ENCODE data around the gene CDC23.
"Not testable (repeated sequence)": the region's sequence is repeated elsewhere in the genome, so short reads cannot be mapped to it uniquely, and the experiment has no call there.

Gene CDC23

DNA sequence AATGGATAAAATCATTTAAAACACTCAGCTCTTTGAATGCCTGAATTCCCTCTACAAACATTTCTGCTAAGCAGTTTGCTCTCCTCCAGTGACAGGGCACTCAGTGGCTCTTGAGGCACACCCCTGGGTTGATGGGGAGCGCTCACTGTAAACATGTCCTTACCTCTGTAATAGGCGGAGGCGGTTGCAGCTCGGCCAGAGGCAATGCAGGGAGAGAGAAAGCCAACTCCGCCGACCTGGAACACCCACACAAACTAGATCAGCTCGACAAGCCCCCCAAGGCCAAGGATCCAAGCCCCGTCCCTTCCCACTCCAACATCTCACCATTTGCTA, 329 bp downstream of the CDC23 start:
- no peak for DNase-seq

DNA sequence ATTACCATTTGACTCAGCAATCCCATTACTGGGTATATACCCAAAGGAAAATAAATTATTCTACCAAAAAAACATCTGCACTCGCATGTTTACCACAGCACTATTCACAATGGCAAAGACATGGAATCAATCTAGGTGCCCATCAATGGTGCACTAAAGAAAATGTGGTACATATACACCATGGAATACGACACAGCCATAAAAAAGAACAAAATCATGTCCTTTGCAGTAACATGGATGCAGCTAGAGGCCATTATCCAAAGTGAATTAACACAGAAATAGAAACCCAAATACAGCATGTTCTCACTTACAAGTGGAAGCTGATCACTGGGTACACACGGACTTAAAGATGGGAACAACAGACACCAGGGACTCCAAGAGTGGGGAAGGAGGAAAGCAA, 2.1 kb downstream of the CDC23 start:
- no peak for DNase-seq

DNA sequence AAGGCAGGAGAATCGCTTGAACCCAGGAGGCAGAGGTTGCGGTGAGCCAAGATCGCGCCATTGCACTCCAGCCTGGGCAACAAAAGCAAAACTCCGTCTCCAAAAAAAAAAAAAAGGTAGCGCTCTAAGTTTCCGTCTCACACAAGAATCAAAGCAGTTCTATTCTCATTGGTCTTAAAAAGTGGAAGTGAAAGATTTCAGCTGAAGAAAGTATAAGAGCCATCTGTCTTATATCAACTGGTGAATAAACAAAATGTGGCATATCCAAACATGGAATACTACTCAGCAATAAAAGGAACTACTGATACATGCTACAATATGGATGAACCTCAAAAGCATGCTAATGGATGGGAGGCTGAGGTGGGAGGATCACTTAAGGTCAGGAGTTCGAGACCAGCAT, 19.3 kb downstream of the CDC23 start:
- not testable (repeated sequence) for DNase-seq

DNA sequence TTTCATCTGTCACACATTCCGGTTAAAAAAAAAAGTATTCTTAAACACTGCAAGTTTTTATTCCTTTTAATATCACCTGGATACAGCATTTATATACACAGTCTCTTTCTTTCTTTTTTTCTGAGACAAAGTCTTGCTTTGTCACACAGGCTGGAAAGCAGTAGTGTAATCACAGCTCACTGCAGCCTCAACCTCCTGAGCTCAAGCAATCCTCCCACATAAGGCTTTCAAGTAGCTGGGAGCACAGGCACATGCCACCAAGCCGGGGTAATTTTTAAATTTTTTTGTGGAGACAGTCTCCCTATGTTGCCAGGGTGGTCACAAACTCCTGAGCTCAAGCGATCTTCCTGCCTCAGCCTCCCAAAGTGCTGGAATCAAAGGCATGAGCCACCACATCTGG, 20.3 kb downstream of the CDC23 start:
- DNase-seq: no peak

DNA sequence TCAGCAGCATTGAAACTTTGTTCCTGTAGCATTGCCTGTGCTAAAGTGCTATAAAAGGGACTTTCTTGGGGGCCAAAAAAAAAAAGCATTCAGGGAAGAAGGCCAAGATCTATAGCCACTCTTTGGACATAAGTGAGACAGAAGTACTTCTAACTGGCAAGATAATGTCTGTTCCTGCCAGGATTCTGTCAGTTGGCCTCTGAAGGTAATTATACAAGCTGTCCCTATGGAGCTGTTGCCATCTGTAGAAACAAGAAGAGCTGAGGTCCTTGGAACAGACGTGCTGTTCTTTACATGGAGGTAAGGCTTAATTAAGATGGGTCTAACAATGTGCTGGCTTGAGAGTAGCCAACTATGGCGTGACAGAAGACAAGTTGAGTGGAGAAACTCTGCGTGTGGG, 24.5 kb downstream of the CDC23 start:
- DNase-seq: no peak

GRCh38 chr5:138186002-138186447, 27.1 kb downstream of the CDC23 start:
- DNase-seq: no peak

- no peak for DNase-seq
Measured at GRCh38 chr5:138182808-138183207, 30.3 kb downstream of the CDC23 start.

- no peak for DNase-seq
Measured at GRCh38 chr5:138180841-138181240, 32.3 kb downstream of the CDC23 start.

DNA sequence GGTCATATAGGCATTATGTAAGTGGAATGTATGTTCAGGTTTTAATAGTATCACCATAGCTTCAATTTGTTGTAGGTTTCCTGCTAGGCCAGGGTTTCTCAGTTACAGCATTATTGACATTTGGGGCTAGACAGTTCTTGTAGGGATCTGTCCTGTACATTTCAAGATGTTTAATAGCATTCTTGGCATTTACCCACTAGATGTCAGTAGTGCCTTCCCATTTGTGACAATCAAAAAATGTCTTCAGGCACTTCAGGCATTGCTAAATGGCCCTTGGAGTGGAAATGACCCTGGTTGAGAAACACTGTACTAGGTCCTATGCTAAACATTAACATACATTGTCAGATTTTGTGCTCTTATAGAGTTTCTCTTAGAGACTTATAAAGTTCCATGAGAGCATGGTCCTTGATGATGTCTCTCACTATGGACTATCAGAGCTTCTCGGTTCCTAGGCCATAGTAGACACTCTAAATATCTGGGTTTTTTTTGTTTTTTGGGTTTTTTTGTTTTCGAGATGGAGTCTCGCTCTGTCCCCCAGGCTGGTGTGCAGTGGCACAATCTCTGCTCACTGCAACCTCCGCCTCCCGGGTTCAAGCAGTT, 32.8 kb downstream of the CDC23 start:
- peak in 3 of 6 experiments; percentile 9 to 33 (median 12) for DNase-seq

DNA sequence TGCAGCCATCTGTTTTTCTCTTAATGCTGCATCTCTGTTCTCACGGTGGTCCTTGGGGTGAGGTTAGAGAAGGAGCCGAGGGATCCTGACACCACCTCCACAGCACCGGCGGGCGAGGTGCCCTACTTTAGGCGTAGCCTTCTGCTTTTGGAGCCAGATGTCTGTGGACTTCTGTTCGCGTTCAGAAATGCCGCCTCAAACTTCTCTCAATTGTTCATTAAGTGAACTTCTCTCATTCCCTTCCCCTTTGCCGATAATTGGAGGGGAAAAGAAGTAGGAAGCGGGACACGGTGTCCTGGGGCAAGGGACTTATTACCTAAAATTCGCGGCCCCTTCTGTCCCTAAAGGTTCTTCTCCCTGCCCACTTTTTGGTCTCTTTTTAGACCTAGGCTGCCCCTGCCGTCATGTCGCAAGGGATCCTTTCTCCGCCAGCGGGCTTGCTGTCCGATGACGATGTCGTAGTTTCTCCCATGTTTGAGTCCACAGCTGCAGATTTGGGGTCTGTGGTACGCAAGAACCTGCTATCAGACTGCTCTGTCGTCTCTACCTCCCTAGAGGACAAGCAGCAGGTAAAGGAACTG, 33.8 kb downstream of the CDC23 start:
- no peak for DNase-seq

- DNase-seq: peak; percentile 76 to 89 (median 83)
Measured at GRCh38 chr5:138178516-138179276, 34.4 kb downstream of the CDC23 start, which contains the start of the genes BRD8 and KIF20A. BRD8 (minus strand) TSS chr5:138178630; CDS start chr5:138178614, 16 bp downstream. KIF20A (plus strand) TSS chr5:138179112; CDS start chr5:138179681, 569 bp downstream.

DNA sequence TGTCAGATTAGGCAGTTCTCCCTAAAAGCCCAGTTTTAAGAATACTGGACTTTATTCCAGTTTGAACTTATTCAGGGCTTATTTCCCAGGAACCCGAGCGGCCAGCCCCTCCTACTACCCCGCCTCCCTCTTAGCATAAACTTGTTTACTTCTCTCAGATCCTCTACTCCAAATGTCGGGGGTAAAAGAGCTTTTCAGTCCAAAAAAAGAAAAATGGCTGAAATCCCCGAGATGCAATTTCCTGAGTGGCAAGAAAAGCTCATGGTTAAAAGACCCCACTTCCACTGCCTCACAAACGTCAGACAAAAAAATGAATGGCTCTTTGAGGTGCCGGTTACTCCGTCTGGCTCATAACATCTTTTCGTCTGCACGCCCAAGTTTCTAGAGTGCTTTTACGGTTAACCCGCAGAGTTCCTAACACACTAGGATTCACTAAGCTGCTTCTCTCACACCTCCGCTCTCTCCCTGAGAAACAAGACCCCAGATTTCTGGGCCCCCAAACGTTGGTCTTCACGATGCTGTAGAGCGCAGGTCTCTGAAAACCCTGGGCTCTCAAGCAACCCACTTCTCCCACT, 35.1 kb downstream of the CDC23 start:
- peak in 2 of 6 experiments; percentile 13 to 14 for DNase-seq

DNA sequence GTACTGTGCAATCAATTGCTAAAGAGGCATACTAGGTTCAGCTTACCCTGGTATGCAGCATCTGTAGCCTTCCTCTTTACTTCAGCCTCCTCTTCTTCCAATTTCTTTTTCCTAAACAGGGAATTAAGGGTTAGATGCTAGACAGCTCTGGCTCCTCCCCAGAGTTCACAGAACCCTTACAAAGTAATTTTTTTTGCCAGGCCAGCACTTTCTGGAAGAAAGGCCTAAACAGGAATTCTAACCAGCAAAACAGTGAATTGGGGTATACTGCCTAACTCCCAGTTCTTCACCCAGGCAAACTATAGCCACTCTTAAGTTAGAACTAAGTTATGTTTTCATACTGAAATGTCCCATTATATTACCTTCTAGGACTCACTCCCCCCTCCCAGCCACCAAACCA, 42.8 kb downstream of the CDC23 start:
- DNase-seq: no peak

DNA sequence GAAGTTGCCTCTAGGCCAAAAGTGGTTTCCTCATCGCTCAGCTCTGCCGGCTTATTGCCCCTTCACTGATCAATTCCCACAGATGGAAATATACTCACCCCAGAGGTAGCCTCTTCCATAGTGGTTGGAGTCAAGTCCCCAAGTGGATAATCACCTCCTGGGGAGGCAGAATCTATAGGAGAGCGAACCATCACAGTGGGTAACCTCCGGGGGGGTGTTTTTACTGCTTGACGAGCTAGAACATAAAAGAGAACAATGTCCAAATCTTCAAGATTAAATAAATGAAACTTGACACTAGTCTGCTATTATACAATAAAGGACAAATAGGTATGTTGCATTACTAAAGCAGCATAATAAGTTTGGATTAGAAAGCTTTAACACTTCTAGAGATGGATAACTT, 44.0 kb downstream of the CDC23 start:
- DNase-seq: no peak

DNA sequence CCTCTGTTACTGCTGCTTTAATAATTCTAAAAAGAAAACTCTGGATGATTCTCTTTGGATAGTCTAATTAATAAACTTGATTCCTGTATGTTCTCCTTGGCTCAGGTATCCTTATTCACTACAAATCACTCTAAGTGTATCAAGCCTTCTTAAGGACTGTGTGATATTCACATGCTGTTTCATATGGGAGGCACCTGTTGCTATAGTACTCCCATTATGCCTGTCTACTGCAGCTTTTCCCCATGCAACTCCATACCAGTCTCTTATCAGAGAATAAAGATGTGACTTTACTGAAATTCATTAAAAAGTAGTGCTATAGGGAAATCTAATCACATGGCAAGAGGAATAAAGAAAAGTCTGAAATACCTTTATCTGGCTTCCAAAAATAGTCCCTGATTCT, 49.4 kb downstream of the CDC23 start:
- DNase-seq: no peak

DNA sequence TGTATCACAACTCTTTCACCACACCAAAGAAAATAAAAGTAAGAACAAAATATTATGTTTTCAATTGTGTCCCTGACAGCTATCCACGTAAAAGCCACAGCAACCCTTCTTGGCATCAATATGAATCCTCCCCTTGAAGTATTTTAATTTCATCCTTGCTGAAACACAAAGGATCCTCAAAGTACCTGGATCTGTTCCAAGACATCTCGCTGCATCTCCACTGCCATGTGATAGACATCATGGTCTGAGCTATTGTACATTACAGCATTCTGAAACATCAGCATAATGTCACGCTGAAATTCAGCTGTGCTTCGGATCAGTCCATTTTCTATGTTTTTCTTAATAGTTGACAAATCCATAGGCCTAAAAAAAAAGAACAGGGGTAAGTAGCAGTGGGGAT, 52.4 kb downstream of the CDC23 start:
- no peak for DNase-seq

DNA sequence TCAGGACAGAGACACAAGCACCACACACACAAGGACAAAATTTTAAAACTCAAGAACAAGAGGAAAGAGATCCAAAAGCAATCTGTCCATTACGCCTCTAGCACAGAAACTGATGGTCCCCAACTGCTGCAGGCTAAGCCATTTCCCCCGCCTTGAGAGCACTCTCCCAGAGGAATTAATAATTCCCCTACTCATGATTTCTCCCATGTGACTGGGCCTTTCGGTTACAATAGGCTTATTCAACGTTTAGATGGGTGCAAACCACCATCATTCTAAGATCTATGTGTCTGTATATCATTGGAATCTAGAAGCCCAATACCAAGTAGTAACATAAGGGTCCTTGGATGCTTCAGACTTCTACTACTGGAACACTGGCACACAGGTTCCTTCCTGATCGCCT, 53.5 kb downstream of the CDC23 start:
- DNase-seq: no peak

GRCh38 chr5:138157626-138158025, 55.5 kb downstream of the CDC23 start:
- DNase-seq: no peak

- not testable (repeated sequence) for DNase-seq
Measured at GRCh38 chr5:138155977-138156376, 57.1 kb downstream of the CDC23 start.

GRCh38 chr5:138149530-138149929, 63.6 kb downstream of the CDC23 start:
- no peak for DNase-seq

DNA sequence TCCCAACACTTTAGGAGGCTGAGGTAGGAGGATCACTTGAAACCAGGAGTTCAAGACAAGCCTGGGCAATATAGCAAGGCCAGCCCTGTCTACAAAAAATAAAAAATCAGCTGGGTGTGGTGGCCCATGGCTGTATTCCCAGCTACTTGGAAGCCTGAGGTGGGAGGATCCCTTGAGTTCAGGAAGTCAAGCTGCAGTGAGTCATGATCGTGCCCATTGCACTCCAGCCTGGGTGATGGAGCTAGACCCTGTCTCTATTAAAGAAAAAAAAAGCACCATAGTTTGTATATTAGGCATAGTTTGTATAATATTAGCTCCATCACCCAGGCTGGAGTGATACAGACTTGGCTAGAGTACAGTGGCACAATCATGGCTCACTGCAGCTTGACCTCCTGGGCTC, 64.3 kb downstream of the CDC23 start:
- no peak for DNase-seq

DNA sequence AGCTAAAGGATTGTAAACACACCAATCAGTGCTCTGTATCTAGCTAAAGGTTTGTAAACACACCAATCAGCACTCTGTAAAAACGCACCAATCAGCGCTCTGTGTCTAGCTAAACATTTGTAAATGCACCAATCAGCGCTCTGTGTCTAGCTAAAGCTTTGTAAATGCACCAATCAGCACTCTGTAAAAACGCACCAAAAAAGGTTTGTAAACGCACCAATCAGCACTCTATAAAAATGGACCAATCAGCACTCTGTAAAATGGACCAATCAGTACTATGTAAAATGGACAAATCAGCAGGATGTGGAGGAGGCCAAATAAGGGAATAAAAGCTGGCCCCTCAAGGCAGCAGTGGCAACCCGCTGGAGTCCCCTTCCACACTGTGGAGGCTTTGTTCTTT, 69.5 kb downstream of the CDC23 start:
- not testable (repeated sequence) for DNase-seq

GRCh38 chr5:138141734-138142133, 71.4 kb downstream of the CDC23 start:
- no peak for DNase-seq

- DNase-seq: no peak
Measured at GRCh38 chr5:138140268-138140667, 72.9 kb downstream of the CDC23 start.

Data from stimulated activated naive CD4-positive, alpha-beta T cell (primary cell).